Loucy (cell line): ENCODE measurements around the gene PLEKHH2.

Experiments
- CTCF ChIP-seq: fragments of 200-600 bp; sonication (generic); conservative IDR thresholded peaks from 2 replicates; pipeline ENCODE4 v1.5.1; 2014; ENCODE audit warnings: mild to moderate bottlenecking, antibody characterized with exemption, low read length
- EZH2phosphoT487 ChIP-seq: fragments of 200-600 bp; IDR thresholded peaks from 2 replicates; pipeline ENCODE4 v1.6.1; 2018; ENCODE audit warnings: antibody characterized with exemption, mild to moderate bottlenecking, moderate library complexity, borderline replicate concordance

- TF ChIP-seq CTCF (no peak), EZH2phosphoT487 (no peak)
Observed at GRCh38 chr2:43685357-43685756, 48.3 kb downstream of the PLEKHH2 start.
